ENCODE results near the gene CHD3.

Gene CHD3

GRCh38 chr17:7956228-7956965, 67.8 kb downstream of the CHD3 start:
- CTCF ChIA-PET, result interaction anchor here (0.7 to 2.0 kb wide), 10 partner anchors 9 to 101 kb away, joined by 3 to 12 read pairs (median 4); no protein-coding TSS in a partner anchor
- H3K4me3 ChIP-seq (ENCODE audit: low read depth, low read length), result no peak overlapping the region
- no peak for TF ChIP-seq CTCF (IDR thresholded peaks at IDR 0.05; ENCODE audit: insufficient read depth, low read length, missing control alignments)
- POLR2A ChIA-PET, result no interaction called here
- no peak for DNase-seq (ENCODE audit: low read depth, low spot score)

GRCh38 chr17:7959503-7960253, 71.1 kb downstream of the CHD3 start:
- CTCF ChIA-PET, result interaction anchor here (0.9 to 1.3 kb wide), 2 partner anchors 11 to 46 kb away, joined by 3 read pairs; no protein-coding TSS in a partner anchor
- H3K4me3 ChIP-seq (ENCODE audit: low read depth, low read length), result no peak overlapping the region
- TF ChIP-seq CTCF (IDR thresholded peaks at IDR 0.05; ENCODE audit: insufficient read depth, low read length, missing control alignments), result no peak
- no peak for DNase-seq (ENCODE audit: low read depth, low spot score)
- POLR2A ChIA-PET, result no interaction called here

GRCh38 chr17:7961421-7961820, 72.8 kb downstream of the CHD3 start:
- no peak for DNase-seq (ENCODE audit: low read depth, low spot score)
- TF ChIP-seq CTCF (IDR thresholded peaks at IDR 0.05; ENCODE audit: insufficient read depth, low read length, missing control alignments), result no peak
- no peak overlapping the region for H3K4me3 ChIP-seq (ENCODE audit: low read depth, low read length)
- POLR2A ChIA-PET, result no interaction called here
- CTCF ChIA-PET, result interaction anchor here (1.0 kb wide), 1 partner anchor 19 kb away, joined by 3 read pairs; no protein-coding TSS in a partner anchor
